Liver (tissue), 9 donors: ENCODE measurements around the gene PAXIP1. TPM values are rescaled to one million over a fixed set of nuclear protein-coding genes. Genes with fewer than 3 reads are reported as not detected.

Experiments
- DNase-seq: peaks from one replicate; pipeline ENCODE4 v3.0.0-alpha.2; 2017; ENCODE audit warnings: low spot score
- H3K27ac ChIP-seq, 2 donors: one replicate each; pipeline ENCODE4 v1.7.0; 2013; ENCODE audit warnings: inconsistent platforms in 2 of 2, low read length in 2 of 2, control low read depth in 1 of 2, low read depth in 1 of 2, mild to moderate bottlenecking in 1 of 2
- H3K27me3 ChIP-seq, 4 donors: one replicate each; pipeline versions ENCODE4 v1.6.1 to v1.7.0; 2013; ENCODE audit warnings: low read length in 3 of 4, inconsistent platforms in 1 of 4, mild to moderate bottlenecking in 1 of 4, moderate library complexity in 1 of 4; ENCODE audit not compliant: control insufficient read depth in 4 of 4, insufficient read depth in 4 of 4
- H3K36me3 ChIP-seq, 4 donors: one replicate each; pipeline versions ENCODE4 v1.6.1 to v1.7.0; 2013; ENCODE audit warnings: low read length in 3 of 4, mild to moderate bottlenecking in 3 of 4, low read depth in 1 of 4, moderate library complexity in 1 of 4; ENCODE audit not compliant: control insufficient read depth in 4 of 4, insufficient read depth in 3 of 4
- H3K4me1 ChIP-seq, 4 donors: one replicate each; pipeline versions ENCODE4 v1.6.1 to v1.7.0; 2013; ENCODE audit warnings: low read length in 3 of 4, mild to moderate bottlenecking in 3 of 4, moderate library complexity in 1 of 4; ENCODE audit not compliant: control insufficient read depth in 4 of 4, insufficient read depth in 4 of 4
- H3K4me3 ChIP-seq, 3 donors: one replicate each; pipeline versions ENCODE4 v1.6.1 to v1.7.0; 2013; ENCODE audit warnings: low read length in 3 of 3, control low read depth in 1 of 3, low read depth in 1 of 3, mild to moderate bottlenecking in 1 of 3
- H3K9ac ChIP-seq, 2 donors: one replicate each; pipeline ENCODE4 v1.7.0; 2013; ENCODE audit warnings: low read length in 2 of 2, mild to moderate bottlenecking in 2 of 2, moderate library complexity in 2 of 2, control low read depth in 1 of 2, low read depth in 1 of 2
- H3K9me3 ChIP-seq, 4 donors: one replicate each; pipeline versions ENCODE4 v1.6.1 to v1.7.0; 2013; ENCODE audit warnings: low read length in 3 of 4; ENCODE audit not compliant: control insufficient read depth in 4 of 4
- ATF3 ChIP-seq: IDR thresholded peaks from 2 replicates; pipeline ENCODE4 v1.6.1; 2016; ENCODE audit warnings: antibody characterized with exemption
- EGR1 ChIP-seq, 2 donors: IDR thresholded peaks; 2 replicates each; pipeline ENCODE4 v1.6.1; 2016 to 2018; ENCODE audit warnings: antibody characterized with exemption in 2 of 2, low read depth in 2 of 2
- FOXA1 ChIP-seq: IDR thresholded peaks from 2 replicates; pipeline ENCODE4 v1.6.1; 2016; ENCODE audit warnings: antibody characterized with exemption
- GABPA ChIP-seq, 2 donors: IDR thresholded peaks in 1 of 2; conservative IDR thresholded peaks in 1 of 2; 2 replicates each; pipeline ENCODE4 v1.6.1; 2016; ENCODE audit warnings: antibody characterized with exemption in 2 of 2, mild to moderate bottlenecking in 1 of 2, moderate library complexity in 1 of 2
- HNF4A ChIP-seq, 2 donors: conservative IDR thresholded peaks; 2 replicates each; pipeline ENCODE4 v1.6.1; 2016; ENCODE audit warnings: antibody characterized with exemption in 2 of 2, mild to moderate bottlenecking in 2 of 2
- HNF4G ChIP-seq: IDR thresholded peaks from 2 replicates; pipeline ENCODE4 v1.6.1; 2016; ENCODE audit warnings: antibody characterized with exemption
- JUND ChIP-seq, 2 donors: IDR thresholded peaks; 2 replicates each; pipeline ENCODE4 v1.6.1; 2016; ENCODE audit warnings: antibody characterized with exemption in 2 of 2
- NR2F2 ChIP-seq: IDR thresholded peaks from 2 replicates; pipeline ENCODE4 v1.6.1; 2016; ENCODE audit warnings: antibody characterized with exemption
- REST ChIP-seq: IDR thresholded peaks from 2 replicates; pipeline ENCODE4 v1.6.1; 2016; ENCODE audit warnings: antibody characterized with exemption, mild to moderate bottlenecking
- RXRA ChIP-seq, 2 donors: IDR thresholded peaks; 2 replicates each; pipeline ENCODE4 v1.6.1; 2017 to 2018; ENCODE audit warnings: antibody characterized with exemption in 2 of 2, mild to moderate bottlenecking in 1 of 2
- SP1 ChIP-seq: IDR thresholded peaks from 2 replicates; pipeline ENCODE4 v1.6.1; 2018; ENCODE audit warnings: antibody characterized with exemption, mild to moderate bottlenecking
- TAF1 ChIP-seq: conservative IDR thresholded peaks from 2 replicates; pipeline ENCODE4 v1.6.1; 2016; ENCODE audit warnings: antibody characterized with exemption, mild to moderate bottlenecking
- WGBS: extraction: QIAGEN DNeasy Blood & Tissue Kit; methylation state at CpG from one replicate; pipeline ENCODE4 v1.1.7; 2013; 5-methylcytosine and 5-hydroxymethylcytosine counted together
- polyA plus RNA-seq, 2 donors: library from polyadenylated mRNA; stranded (reverse) in 1 of 2; unstranded in 1 of 2; fragments of 200-250 nt in 1 of 2; fragments of >200 nt in 1 of 2; fragmentation: Nextera tagmentation in 1 of 2; extraction: Ambion mirVana in 1 of 2; gene quantifications; one replicate each; pipeline versions ENCODE4 v1.2.1 to v1.2.3, GENCODE V29; 2013 to 2015
- total RNA-seq, 2 donors: library from RNA; depleted of rRNA; stranded (reverse); fragments of >200 nt; gene quantifications; one replicate each; pipeline ENCODE4 v1.2.3, GENCODE V29; 2014
- TF ChIP-seq, protein P1 (sequence below): IDR thresholded peaks from 2 replicates; pipeline ENCODE4 v1.6.1; 2016; ENCODE audit warnings: antibody characterized with exemption
- TF ChIP-seq, protein P2 (sequence below): fragments of 150-350 bp; IDR thresholded peaks from 2 replicates; pipeline ENCODE4 v1.5.1; 2017; ENCODE audit warnings: improper control_type of control experiment, low read depth, low read length; ENCODE audit not compliant: missing input control
- TF ChIP-seq, protein P3 (sequence below): IDR thresholded peaks from 2 replicates; pipeline ENCODE4 v1.6.1; 2016; ENCODE audit warnings: antibody characterized with exemption
- donor health status: healthy.
- donor health status: healthy.
- donor health status: healthy.
- donor health status: healthy.
- donor health status: healthy.

PAXIP1 gene
- total and polyA plus RNA-seq, 4 donors: 2.0 to 10.1 (median 5.8) TPM

GRCh38 chr7:154903083-154903731 lies 99.7 kb downstream of the PAXIP1 start (continued):
- TF ChIP-seq, protein P1, sequence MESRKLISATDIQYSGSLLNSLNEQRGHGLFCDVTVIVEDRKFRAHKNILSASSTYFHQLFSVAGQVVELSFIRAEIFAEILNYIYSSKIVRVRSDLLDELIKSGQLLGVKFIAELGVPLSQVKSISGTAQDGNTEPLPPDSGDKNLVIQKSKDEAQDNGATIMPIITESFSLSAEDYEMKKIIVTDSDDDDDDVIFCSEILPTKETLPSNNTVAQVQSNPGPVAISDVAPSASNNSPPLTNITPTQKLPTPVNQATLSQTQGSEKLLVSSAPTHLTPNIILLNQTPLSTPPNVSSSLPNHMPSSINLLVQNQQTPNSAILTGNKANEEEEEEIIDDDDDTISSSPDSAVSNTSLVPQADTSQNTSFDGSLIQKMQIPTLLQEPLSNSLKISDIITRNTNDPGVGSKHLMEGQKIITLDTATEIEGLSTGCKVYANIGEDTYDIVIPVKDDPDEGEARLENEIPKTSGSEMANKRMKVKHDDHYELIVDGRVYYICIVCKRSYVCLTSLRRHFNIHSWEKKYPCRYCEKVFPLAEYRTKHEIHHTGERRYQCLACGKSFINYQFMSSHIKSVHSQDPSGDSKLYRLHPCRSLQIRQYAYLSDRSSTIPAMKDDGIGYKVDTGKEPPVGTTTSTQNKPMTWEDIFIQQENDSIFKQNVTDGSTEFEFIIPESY: no peak
- TF ChIP-seq EGR1 (IDR thresholded peaks at IDR 0.05; ENCODE audit: low read depth in 2 of 2): no peak
- peak in 1 of 2 donors; percentile 31 for TF ChIP-seq HNF4A (conservative IDR thresholded peaks at IDR 0.05)

GRCh38 chr7:154902600-154903082 lies 100.3 kb downstream of the PAXIP1 start:
- Histone ChIP-seq H3K36me3 (no peaks in the 10 kb centered on the region), H3K27me3 (no peaks in the 10 kb centered on the region), H3K4me1 (peaks cover 0 to 2% (median 0%) of the 10 kb centered on the region in 4 donors), H3K27ac (no peak overlapping the region), H3K9me3 (no peaks in the 10 kb centered on the region), H3K4me3 (no peak overlapping the region), H3K9ac (no peak overlapping the region)
- TF ChIP-seq, protein P2, sequence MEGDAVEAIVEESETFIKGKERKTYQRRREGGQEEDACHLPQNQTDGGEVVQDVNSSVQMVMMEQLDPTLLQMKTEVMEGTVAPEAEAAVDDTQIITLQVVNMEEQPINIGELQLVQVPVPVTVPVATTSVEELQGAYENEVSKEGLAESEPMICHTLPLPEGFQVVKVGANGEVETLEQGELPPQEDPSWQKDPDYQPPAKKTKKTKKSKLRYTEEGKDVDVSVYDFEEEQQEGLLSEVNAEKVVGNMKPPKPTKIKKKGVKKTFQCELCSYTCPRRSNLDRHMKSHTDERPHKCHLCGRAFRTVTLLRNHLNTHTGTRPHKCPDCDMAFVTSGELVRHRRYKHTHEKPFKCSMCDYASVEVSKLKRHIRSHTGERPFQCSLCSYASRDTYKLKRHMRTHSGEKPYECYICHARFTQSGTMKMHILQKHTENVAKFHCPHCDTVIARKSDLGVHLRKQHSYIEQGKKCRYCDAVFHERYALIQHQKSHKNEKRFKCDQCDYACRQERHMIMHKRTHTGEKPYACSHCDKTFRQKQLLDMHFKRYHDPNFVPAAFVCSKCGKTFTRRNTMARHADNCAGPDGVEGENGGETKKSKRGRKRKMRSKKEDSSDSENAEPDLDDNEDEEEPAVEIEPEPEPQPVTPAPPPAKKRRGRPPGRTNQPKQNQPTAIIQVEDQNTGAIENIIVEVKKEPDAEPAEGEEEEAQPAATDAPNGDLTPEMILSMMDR: no peak
- TF ChIP-seq JUND (IDR thresholded peaks at IDR 0.05): no peak
- TF ChIP-seq SP1: no peak
- TF ChIP-seq, protein P3, sequence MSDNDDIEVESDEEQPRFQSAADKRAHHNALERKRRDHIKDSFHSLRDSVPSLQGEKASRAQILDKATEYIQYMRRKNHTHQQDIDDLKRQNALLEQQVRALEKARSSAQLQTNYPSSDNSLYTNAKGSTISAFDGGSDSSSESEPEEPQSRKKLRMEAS: no peak
- no peak for DNase-seq
- 86% methylated on average over 6 of the region's 6 CpGs for WGBS

- H3K9ac ChIP-seq: no peak overlapping the region
- WGBS: 73% methylated on average over 5 of the region's 5 CpGs
- no peaks in the 10 kb centered on the region for H3K9me3 ChIP-seq
- H3K27me3 ChIP-seq: no peaks in the 10 kb centered on the region
- peaks cover 0 to 2% (median 0%) of the 10 kb centered on the region in 4 donors for H3K4me1 ChIP-seq
- DNase-seq: no peak
- H3K36me3 ChIP-seq: no peaks in the 10 kb centered on the region
- H3K27ac ChIP-seq: no peak overlapping the region
- H3K4me3 ChIP-seq: no peak overlapping the region
- TF ChIP-seq, protein P2: no peak
- TF ChIP-seq RXRA (IDR thresholded peaks at IDR 0.05) (no peak), GABPA (IDR thresholded peaks at IDR 0.05 in 1 of 2, conservative IDR thresholded peaks at IDR 0.05 in 1 of 2) (no peak), HNF4A (conservative IDR thresholded peaks at IDR 0.05) (no peak), NR2F2 (no peak), ATF3 (no peak), EGR1 (IDR thresholded peaks at IDR 0.05; ENCODE audit: low read depth in 2 of 2) (no peak), REST (no peak), JUND (IDR thresholded peaks at IDR 0.05) (no peak), HNF4G (no peak), TAF1 (no peak), FOXA1 (no peak)
- TF ChIP-seq, protein P1: no peak
Measured at GRCh38 chr7:154899862-154900261, 103.1 kb downstream of the PAXIP1 start.
